GM19455 (cell line): ENCODE results near the gene MYO9A.
"Not testable (repeated sequence)": the region's sequence is repeated elsewhere in the genome, so short reads cannot be mapped to it uniquely, and the experiment has no call there.

ENCODE experiments used
- ATAC-seq: cut with Tn5 transposase; IDR thresholded peaks from one replicate; pipeline ENCODE4 v1.9.1; 2021; ENCODE audit not compliant: unreplicated experiment

MYO9A gene

DNA sequence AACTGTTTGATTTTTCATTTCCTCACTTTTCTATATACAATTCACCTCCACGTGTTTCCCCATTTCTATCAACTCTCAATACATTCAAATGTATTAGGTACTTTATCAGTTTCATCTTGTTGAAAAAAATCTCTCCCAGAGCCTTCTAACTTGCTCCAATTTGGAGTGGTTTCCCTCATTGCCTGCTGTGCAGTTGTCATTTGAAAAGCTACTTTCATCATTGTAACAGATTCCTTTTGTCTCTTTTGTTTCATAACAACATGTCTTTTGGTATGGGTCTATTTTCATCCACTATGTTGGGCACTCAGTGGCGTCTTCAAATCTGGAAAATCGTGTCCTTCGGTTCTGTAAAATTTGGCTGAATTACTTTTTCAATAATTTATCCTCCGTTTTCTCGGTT lies 232.6 kb downstream of the MYO9A start:
- no peak for ATAC-seq

DNA sequence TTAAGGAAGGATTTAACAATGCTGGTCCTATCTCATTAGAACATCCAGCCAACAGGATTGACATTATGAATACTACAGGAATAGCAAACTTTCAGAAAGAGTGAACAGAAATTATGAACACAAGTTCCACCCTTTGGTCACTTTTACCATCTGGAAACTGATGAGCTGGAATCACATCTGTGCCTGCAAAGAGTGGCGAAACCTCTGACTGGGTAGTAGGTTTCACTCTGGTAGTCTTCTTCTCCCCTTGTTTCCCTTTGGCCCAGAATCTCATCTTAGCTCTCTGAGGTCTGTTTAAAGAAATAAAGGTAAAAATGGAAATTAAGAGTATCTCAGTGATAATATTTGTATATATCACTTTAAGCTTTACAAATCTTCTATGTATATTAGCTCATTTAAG lies 234.5 kb downstream of the MYO9A start:
- peak; percentile 72 for ATAC-seq

DNA sequence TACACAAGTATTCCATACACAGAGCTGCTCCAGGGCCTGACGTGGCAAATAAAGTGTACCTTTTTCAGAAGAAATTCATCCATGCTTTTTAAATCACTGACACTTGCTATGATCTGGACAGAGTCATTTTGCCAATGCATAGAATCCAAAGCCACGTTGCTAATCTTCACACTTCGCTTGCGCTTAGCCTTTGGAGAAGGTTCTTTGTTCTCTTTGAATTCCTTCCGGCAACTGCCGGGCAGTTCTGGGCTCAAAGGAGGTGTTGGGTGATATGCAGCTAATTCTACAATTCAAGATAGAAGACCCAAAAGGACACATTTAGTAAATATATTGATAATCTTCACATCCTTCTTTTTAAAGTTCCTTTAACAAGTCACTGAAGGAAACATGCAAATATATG lies 237.7 kb downstream of the MYO9A start:
- no peak for ATAC-seq

DNA sequence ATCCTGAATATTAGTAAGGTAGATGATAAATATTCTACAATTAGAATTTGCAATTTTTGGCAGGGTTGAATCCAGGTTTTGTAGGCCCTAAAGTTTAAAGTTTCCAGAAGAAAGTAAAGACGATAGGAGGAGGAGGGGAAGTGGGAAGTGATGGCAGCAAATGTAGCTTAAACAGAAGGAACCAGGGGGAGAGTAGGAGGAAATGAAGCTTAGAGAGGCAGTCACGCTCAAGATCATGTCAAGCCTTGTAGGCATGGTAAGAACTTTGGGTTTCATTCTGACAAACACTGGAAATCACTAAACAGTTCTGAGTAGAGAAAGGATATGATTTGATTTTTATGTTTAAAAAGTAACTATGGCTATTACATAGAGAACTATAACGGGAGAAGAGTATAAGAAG lies 243.7 kb downstream of the MYO9A start:
- no peak for ATAC-seq

DNA sequence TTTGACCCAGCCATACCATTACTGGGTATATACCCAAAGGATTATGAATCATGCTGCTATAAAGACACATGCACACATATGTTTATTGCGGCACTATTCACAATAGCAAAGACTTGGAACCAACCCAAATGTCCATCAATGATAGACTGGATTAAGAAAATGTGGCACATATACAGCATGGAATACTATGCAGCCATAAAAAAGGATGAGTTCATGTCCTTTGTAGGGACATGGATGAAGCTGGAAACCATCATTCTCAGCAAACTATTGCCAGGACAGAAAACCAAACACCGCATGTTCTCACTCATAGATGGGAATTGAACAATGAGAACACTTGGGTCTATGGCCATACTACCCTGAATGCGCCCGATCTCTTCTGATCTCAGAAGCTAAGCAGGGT lies 259.7 kb downstream of the MYO9A start:
- ATAC-seq: not testable (repeated sequence)

DNA sequence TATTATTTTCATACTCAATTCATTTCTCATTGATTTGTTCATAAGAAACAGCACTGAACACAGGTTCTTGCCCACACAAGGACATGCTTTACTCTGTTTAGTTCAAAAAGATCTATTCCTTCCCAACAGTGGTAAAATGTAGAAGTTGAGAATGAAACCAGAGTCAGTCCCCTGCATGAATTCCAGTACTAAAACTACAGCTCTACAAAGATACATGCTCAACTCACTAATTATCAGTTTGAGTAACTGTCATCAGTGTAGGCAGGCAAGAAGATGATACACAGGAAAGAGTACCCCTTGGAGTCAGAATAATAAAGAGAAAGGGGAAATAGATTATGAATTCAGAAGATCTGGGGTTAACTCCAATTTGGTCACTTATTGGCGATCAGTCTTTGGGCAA lies 264.4 kb downstream of the MYO9A start:
- no peak for ATAC-seq

DNA sequence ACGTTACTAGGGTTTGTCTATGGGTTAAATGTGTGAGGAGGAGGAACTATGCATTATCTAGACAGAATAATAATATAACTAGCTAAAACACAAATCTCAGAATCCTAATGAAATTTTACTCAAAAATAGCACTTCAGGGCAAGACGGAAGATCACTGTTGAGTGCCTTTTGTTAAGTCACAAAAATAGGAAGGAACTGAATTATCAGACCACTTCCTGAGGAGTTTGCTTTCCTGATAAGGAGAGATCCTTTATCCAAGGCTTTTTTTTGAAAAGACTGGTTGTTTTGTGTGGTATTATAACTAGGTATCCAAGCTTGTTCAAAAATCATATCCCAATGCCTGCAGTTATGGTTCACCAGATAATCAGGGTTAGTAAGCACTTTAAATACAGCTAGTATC lies 273.0 kb downstream of the MYO9A start:
- no peak for ATAC-seq

DNA sequence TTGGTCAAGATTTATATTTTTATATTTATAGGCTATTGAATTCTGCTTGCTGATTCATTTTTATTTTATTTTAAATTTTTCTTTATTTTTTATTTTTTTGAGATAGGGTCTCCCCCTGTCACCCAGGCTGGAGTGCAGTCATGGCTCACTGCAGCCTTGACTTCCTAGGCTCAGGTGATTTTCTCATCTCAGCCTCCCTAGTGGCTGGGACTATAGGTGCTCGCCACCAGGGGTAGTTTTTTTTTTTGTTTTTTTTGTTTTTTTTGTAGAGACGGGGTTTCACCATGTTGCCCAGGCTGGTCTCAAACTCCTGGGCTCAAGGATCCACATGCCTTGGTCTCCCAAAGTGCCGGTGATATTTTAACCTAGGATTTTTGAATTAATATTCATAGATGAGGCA lies 276.4 kb downstream of the MYO9A start:
- ATAC-seq: no peak

DNA sequence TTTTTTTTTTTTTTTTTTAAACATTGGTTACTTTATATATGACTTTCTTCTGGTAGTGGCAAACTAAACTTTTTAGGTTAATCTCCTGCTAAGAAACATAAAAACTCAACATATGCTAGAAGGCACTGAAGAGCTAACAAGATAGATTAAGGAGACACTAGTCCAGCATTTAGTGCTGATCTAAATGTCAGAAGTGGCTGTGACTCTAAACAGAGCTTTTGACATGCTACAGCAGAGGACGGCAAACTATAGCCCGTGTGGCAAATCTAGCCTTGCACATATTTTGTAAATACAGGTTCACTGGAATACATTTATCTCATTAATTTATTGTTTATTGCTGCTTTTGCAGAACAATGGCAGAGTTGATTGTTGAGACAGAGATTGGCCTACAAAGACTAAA lies 287.0 kb downstream of the MYO9A start:
- ATAC-seq: no peak

DNA sequence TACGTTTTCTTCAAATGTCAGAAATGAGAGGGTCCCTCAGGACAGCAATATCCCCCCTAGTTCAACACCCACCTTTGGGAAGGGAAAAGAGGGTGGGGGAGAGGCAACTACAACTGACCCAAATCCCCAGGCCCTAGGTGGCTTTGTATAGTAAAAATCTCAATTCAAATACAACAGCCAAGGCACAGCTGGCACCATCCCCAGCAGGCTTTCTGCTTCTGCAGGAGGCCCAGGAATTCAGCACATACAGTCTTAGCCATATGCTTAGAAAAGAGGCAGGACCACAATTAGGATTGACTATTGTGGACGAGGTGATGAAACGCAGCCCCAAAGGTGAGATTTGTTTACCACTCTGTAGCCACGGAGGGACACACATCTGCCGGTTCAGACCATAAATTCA lies 291.8 kb downstream of the MYO9A start:
- no peak for ATAC-seq

DNA sequence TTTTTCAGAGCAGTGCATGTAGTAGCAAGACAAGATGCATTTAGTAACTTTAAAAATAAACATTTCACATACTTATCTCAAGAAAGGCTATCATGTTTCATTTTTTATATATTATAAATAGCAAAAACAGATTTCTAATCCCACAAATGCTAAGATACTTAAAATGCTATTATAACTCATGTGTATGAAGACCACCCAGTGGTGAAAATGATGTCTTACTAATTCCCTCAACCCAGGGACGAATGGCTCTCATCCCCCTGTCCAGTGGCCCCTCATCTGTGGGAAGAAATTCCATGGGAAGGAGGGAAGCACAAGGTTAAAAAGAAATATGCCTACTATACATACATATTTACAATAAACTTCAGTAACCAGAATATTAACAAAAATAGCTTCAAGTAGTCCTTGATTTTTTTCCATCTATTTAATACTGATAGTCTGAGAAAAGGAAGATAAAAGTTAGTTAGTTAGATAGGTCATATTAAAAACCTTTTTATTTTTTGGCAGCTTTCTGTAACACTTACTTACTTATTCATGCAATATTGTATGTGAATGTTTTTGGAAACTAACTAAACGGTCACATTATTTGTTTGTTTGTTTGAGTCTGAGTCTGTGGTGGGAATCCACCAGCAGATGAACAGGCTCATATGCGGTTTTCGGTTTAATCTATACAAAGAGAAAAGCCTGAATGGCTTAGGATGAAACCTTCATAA lies 292.8 kb downstream of the MYO9A start:
- no peak for ATAC-seq

DNA sequence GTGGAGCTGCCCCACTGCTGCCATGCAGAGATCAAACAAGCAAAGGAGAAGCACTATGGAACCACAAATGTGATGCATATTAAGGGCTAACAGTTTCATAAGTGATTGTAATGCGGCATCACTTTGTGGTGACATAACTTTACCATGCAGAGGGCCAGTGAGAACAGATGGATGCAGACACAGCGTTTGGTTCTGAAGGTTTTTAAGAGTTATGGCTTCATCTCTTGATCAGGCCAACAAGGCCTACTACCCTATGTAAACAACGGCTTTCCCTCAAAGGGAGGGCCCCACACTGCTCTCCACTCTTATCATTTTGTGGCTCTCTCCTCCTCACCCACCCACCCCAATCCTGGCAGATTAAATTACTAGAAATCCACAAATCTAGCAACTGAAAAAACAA lies 294.1 kb downstream of the MYO9A start:
- ATAC-seq: no peak

DNA sequence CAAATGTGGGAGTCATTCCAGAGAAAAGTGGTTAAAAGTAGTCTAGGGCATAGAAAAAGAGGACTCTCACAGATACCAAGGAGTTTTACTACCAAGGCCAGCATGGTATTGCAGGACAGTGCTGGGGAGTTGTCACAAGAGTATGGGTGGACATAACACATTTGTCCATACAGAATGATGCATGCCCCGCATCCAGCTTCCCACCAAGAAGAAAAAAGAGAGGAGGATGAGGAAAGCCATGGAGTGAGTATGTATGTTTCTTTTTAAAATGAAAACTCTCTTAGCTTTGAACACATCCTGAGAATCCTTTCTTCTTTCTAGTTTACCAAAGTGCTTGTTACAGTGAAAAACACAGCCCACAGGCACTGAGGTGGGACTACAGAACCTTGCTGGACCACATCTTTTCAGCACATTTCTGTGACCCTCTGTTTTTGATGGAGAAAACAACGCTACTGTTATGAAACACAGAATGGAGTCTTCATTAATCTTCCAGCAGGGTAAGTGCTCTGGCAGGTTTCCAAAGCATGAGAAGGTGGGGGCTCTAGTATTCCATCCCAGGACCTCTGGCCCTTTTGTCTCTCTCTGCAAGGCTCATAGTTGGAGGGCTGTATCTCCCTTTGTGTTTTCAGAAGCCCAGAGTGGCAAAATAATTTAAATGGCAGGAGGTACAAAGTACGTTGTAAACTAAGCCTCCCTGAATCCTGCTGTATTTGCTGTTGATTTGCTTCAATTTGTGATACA lies 294.9 kb downstream of the MYO9A start:
- no peak for ATAC-seq

DNA sequence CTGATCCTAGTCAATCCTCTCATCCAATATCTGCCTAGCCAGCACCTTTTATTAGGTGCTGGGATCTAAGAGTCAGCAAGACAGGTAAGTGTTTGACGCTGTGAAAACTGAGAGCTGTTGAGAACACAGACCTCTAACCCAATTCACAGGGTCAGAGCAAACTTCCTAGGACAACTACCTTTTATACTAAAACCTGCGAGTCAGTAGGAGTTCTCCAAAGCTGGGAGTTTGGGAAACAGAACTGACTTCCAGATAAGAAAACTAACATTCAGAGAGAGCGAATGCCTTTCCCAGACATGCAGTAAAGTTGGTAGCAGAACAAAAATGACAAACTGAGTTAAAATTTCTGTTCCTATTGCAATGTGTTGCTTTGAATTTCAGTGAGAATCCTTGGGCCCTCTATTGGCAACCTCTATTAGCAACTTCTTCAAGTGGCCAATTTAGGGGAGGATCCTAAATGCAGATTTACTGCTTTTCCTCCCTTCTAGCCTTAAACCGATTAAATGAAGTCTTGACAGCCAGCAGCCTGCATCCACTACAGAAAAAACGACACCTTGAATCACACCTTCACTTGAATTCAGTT lies 296.3 kb downstream of the MYO9A start:
- ATAC-seq: no peak

DNA sequence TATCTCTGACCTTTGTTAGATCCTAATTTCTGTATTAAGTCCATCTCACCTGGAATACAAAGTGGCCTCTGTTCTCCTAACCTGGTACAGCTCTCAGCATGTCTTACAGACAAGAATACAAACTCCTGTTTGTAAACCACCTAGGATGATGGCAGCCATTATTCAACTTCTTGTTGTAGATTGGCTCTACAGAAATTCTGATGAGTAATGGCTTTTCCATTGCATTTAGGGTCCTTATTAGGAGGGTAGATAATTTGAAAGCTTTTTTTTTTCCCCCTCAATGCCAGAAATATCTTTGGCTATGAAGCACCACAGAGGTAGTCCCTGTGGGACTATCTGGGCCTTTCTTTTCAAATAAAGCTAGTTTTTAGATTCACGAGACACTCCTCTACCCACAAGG lies 297.8 kb downstream of the MYO9A start:
- ATAC-seq: no peak

DNA sequence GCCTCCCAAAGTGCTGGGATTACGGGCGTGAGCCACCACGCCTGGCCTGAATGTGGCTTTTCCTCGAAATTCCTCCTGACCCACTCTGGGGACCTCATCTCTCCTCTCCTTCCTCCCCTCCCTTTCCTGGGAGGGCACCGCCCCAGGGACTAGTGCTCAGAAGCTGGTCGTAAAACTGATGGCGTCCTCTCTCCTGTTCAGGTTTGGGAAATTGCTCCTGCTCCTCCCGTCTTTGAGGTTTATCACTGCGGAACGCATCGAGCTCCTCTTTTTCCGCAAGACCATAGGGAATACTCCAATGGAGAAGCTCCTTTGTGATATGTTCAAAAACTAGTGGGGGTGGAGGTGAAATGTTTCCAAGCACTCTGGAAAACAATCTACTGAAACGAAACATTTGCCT lies 300.6 kb downstream of the MYO9A start:
- ATAC-seq: no peak

DNA sequence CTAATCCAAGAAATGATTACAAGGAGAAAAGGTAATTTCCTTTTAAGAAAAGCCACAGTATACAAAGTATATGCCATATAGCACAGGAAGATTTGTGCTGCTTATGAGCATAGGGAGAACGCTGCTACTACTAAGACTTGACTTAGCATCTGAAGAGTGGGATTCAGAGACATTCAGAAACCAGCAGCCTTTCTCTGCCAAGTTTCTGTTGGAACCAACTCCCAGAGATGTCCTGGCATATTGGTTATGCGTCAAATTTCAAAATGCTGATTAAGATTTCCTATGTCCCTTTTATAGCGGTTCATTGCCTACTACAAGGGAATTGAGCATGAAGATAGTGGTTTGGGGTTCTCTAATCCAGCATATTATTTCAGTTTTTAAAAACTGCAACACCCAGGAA lies 302.6 kb downstream of the MYO9A start:
- ATAC-seq: no peak

DNA sequence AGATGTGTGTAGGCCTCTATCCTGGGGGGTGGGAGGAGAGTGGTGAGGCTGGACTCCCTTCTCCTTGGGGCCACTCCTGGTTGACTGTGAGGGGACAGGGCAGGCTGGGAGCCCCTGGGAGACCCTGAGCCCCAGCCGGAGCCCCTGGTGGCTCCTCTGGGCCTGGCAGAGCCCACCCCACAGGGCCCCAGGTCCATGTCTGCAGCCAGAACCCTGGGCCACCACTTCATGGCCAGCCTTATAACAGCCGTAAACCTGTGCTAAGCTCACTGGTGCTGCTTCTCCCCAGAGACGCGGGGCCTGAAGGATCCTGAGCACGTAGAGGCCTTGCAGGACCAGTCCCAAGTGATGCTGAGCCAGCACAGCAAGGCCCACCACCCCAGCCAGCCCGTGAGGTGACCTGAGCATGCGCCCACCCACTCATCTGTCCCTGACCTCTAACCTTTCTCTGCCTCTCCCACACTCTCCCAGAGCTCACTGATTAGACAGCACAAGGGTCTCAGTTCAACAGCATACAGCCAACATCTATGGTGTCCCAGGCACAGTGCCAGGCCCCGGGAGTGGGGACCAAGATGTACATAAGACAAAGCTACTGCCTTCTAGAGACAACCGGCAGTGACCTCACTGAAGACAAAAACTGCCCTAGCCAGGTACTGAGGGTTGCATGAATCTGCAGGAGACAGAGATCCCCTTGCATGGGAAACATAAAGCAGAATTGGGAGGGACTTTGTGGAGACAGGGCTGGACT lies 304.1 kb downstream of the MYO9A start:
- ATAC-seq: no peak

DNA sequence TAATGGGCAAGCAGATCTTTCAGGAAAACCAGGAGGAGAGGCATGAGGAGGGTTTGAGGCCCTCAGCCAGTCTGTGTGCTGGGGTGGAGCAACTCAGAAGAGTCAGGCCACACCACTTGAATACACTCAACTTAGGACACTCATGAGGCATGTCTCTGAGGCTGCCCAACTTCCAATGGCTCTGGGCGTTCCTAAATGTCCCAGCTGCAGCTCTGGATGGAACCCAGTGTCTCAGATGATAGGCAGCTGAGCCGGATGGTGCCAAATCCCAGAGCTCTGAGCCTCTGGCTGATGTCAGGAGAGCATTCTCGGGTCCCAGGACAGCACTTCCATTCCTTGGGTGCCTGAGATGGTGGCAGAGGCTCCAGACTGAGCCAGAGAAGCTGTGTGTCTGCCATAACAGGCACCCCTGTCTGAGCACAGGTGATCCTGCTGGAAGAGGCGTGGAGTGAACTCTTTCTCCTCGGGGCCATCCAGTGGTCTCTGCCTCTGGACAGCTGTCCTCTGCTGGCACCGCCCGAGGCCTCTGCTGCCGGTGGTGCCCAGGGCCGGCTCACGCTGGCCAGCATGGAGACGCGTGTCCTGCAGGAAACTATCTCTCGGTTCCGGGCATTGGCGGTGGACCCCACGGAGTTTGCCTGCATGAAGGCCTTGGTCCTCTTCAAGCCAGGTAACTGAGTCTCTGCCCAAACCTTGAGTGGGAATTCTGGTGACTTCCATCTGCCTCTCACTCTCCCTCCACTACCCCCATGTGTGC lies 304.8 kb downstream of the MYO9A start:
- no peak for ATAC-seq

DNA sequence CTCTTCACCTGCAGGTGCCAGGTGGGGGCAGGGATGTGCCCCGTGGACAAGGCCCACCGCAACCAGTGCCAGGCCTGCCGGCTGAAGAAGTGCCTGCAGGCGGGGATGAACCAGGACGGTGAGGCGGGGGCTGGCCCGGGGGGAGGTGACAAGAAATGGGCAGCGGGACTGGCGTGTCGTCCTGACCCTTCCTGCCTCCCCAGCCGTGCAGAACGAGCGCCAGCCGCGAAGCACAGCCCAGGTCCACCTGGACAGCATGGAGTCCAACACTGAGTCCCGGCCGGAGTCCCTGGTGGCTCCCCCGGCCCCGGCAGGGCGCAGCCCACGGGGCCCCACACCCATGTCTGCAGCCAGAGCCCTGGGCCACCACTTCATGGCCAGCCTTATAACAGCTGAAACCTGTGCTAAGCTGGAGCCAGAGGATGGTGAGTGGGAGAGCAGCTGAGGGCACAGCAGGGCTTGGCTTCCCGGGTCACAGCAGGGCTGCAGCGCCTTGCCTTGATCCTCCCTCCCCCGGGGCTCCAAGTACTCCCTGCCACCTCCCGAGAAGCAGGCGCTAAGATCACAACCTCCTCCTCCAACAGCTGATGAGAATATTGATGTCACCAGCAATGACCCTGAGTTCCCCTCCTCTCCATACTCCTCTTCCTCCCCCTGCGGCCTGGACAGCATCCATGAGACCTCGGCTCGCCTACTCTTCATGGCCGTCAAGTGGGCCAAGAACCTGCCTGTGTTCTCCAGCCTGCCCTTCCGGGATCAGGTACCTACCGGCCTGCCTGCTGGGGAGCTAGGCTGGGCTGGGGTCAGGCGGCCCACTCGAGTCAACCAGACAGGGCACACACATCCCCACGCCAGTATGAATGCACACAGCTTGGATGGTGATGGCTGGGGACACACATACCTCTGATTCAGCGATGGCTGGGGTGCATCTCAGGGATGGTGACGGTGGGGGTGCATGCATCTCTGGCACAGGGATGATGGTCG lies 305.9 kb downstream of the MYO9A start:
- ATAC-seq: no peak
